K562 (cell line): ENCODE results near the gene GLTPD2. TPM values are rescaled to one million over a fixed set of nuclear protein-coding genes. Genes with fewer than 3 reads are reported as not detected.

Source experiments
- ATAC-seq: fragments of 200-7000 bp; cut with Tn5 transposase; 3 replicates; pipeline ENCODE4 v1.9.1; 2020; ENCODE audit warnings: moderate library complexity
- BruUV-seq: library from RNA; stranded (reverse); fragments of 400-500 nt; replicated peaks from 2 replicates; lab custom pipeline; 2021; lab: Mats Ljungman, UMichigan
- CTCF ChIA-PET: fragments of 300-600 bp; formaldehyde crosslinking; extraction: SDS; loops from one replicate; lab custom pipeline; 2021; ENCODE audit warnings: low intra/inter-chr PET ratio; lab: Yijun Ruan, JAX
- POLR2A ChIA-PET: fragments of 300-600, 350-650 bp; sonication (Branson Sonifier 250); formaldehyde crosslinking; extraction: SDS; loops from one replicate; lab custom pipeline; 2021; ENCODE audit warnings: antibody characterized with exemption, inconsistent platforms; lab: Yijun Ruan, JAX
- DNase-seq, 4 experiments: peaks; one replicate each; pipeline versions ENCODE4 v3.0.0 to v3.0.0-alpha.2; 2011 to 2018; ENCODE audit warnings: low spot score in 3 of 4, mixed read lengths in 3 of 4; ENCODE audit errors: extremely low read depth in 1 of 4
- FAIRE-seq: peaks from 2 replicates; lab custom pipeline; 2011; peaks lifted over from hg19 to GRCh38; lab: Jason Lieb, UNC
- H2AFZ ChIP-seq: 2 replicates; pipeline ENCODE4 v1.6.0; 2011; ENCODE audit warnings: low read depth, low read length, control low read depth, inconsistent platforms
- H3K27ac ChIP-seq: fragments of 200-600 bp; 3 replicates; pipeline ENCODE4 v1.8.0; 2011; ENCODE audit warnings: low read depth, mild to moderate bottlenecking, control low read depth, inconsistent platforms, low read length, moderate library complexity, mixed read lengths; ENCODE audit errors: extremely low read depth
- H3K27me3 ChIP-seq, 2 experiments: fragments of 300-600 bp in 1 of 2; 2 replicates in 1 of 2; 3 replicates in 1 of 2; pipeline versions ENCODE4 v1.6.0 to v1.8.0; 2011; ENCODE audit warnings: inconsistent platforms in 2 of 2, low read length in 2 of 2, mild to moderate bottlenecking in 1 of 2, mixed read lengths in 1 of 2, moderate library complexity in 1 of 2; ENCODE audit not compliant: control insufficient read depth in 2 of 2, insufficient read depth in 2 of 2
- H3K36me3 ChIP-seq: fragments of 300-600 bp; 3 replicates; pipeline ENCODE4 v1.8.0; 2011; ENCODE audit warnings: mild to moderate bottlenecking, low read length, inconsistent platforms; ENCODE audit not compliant: control insufficient read depth, insufficient read depth
- H3K4me1 ChIP-seq, 2 experiments: fragments of 200-600 bp in 1 of 2; replicated peaks in 1 of 2; 2 replicates in 1 of 2; 3 replicates in 1 of 2; pipeline versions ENCODE4 v1.5.1 to v1.8.0; 2011; ENCODE audit warnings: inconsistent platforms in 2 of 2, low read length in 2 of 2, mild to moderate bottlenecking in 1 of 2, mixed read lengths in 1 of 2, moderate library complexity in 1 of 2; ENCODE audit not compliant: control insufficient read depth in 2 of 2, insufficient read depth in 2 of 2
- H3K4me2 ChIP-seq: 2 replicates; pipeline ENCODE4 v1.6.1; 2011; ENCODE audit warnings: low read length, control low read depth, inconsistent platforms, mixed read lengths; ENCODE audit not compliant: insufficient read depth
- H3K4me3 ChIP-seq: fragments of 200-600 bp; sonication (generic), shearing (Covaris generic); 2 replicates; pipeline ENCODE4 v1.5.1; 2016; ENCODE audit warnings: control low read depth, inconsistent platforms
- H3K79me2 ChIP-seq: fragments of 200-600 bp; 3 replicates; pipeline ENCODE4 v1.8.0; 2011; ENCODE audit warnings: low read length, inconsistent platforms; ENCODE audit not compliant: control insufficient read depth, insufficient read depth
- H3K9ac ChIP-seq, 2 experiments: 2 replicates each; pipeline versions ENCODE4 v1.6.0 to v1.6.1; 2011; ENCODE audit warnings: low read depth in 2 of 2, low read length in 2 of 2, control low read depth in 1 of 2, inconsistent platforms in 1 of 2, mild to moderate bottlenecking in 1 of 2, mixed read lengths in 1 of 2; ENCODE audit not compliant: insufficient read depth in 1 of 2
- H3K9me1 ChIP-seq: one replicate; pipeline ENCODE4 v1.6.0; 2011; ENCODE audit warnings: inconsistent platforms, mild to moderate bottlenecking, low read length, moderate library complexity; ENCODE audit not compliant: control insufficient read depth, insufficient read depth
- H3K9me3 ChIP-seq: replicated peaks from 2 replicates; pipeline ENCODE4 v1.5.1; 2011; ENCODE audit warnings: low read depth, low read length, inconsistent platforms; ENCODE audit not compliant: control insufficient read depth, insufficient read depth
- H4K20me1 ChIP-seq: replicated peaks from 2 replicates; pipeline ENCODE4 v1.6.1; 2011; ENCODE audit warnings: low read length, inconsistent platforms, mixed read lengths; ENCODE audit not compliant: control insufficient read depth, insufficient read depth
- ASH1L ChIP-seq: fragments of 450-650 bp; IDR thresholded peaks from 2 replicates; pipeline ENCODE4 v1.6.1; 2018; ENCODE audit warnings: borderline replicate concordance, mild to moderate bottlenecking, low read depth; ENCODE audit not compliant: partially characterized antibody
- CHD2 ChIP-seq: IDR thresholded peaks from 2 replicates; pipeline ENCODE4 v1.6.1; 2011; ENCODE audit warnings: low read depth, low read length
- HSF4 ChIP-seq: fragments of 250-450 bp; sonication (Bioruptor Pico); IDR thresholded peaks from 2 replicates; pipeline ENCODE4 v2.1.2; 2022; ENCODE audit warnings: mild to moderate bottlenecking, moderate library complexity, borderline replicate concordance
- NEUROD1 ChIP-seq: fragments of 150-350 bp; IDR thresholded peaks from 2 replicates; pipeline ENCODE4 v1.6.1; 2014; ENCODE audit warnings: borderline replicate concordance, low read length, low read depth; ENCODE audit not compliant: partially characterized antibody
- NFXL1 ChIP-seq: fragments of 450-650 bp; formaldehyde crosslinking; IDR thresholded peaks from 2 replicates; pipeline ENCODE4 v1.4.0; 2021; ENCODE audit warnings: mild to moderate bottlenecking
- SAP30 ChIP-seq: fragments of 200-600 bp; sonication (generic); IDR thresholded peaks from 2 replicates; pipeline ENCODE4 v1.6.1; 2012; ENCODE audit warnings: borderline replicate concordance, low read depth, mild to moderate bottlenecking, moderate library complexity, low read length, control low read depth, inconsistent platforms; ENCODE audit not compliant: insufficient read depth, poor library complexity, severe bottlenecking
- SIX5 ChIP-seq, 2 experiments: IDR thresholded peaks; 2 replicates each; pipeline ENCODE4 v1.6.1; 2011; ENCODE audit warnings: low read length in 2 of 2, borderline replicate concordance in 1 of 2, low read depth in 1 of 2, mild to moderate bottlenecking in 1 of 2, moderate library complexity in 1 of 2; ENCODE audit not compliant: insufficient read depth in 1 of 2
- THRAP3 ChIP-seq: fragments of 450-650 bp; IDR thresholded peaks from 2 replicates; pipeline ENCODE4 v1.6.1; 2016; ENCODE audit warnings: mild to moderate bottlenecking, inconsistent platforms, borderline replicate concordance
- WGBS: fragments of 100-300 bp; shearing (Covaris generic); methylation state at CpG from one replicate; pipeline ENCODE4 v1.1.6; 2016; ENCODE audit warnings: low coverage, mixed read lengths; ENCODE audit not compliant: insufficient coverage; ENCODE audit errors: missing lambda C conversion rate; 5-methylcytosine and 5-hydroxymethylcytosine counted together
- in situ Hi-C: fragments of 300-500 bp; cut with MboI; formaldehyde crosslinking; loops from 4 replicates; pipeline ENCODE4 v1.15.0; 2018; ENCODE audit warnings: inconsistent platforms, mixed read lengths
- intact Hi-C: fragments of 100-400 bp; cut with micrococcal nuclease; formaldehyde crosslinking; loops from 2 replicates; pipeline ENCODE4 v1.14.2; 2022
- polyA plus RNA-seq, 8 experiments: library from polyadenylated mRNA; depleted of rRNA in 4 of 8; stranded (reverse) in 5 of 8; unstranded in 3 of 8; fragments of >200 nt; fragmentation: Nextera tagmentation in 2 of 8; fragmentation: Illumina TruSeq in 1 of 8; extraction: Ambion mirVana in 2 of 8; extraction: Trizol in 1 of 8; gene quantifications; 2 replicates each; pipeline versions ENCODE4 v1.2.1 to v1.2.3, GENCODE V29; 2011 to 2014; ENCODE audit warnings: inconsistent platforms in 1 of 8, missing spikeins in 1 of 8
- total RNA-seq, 7 experiments: library from RNA; depleted of rRNA in 6 of 7; stranded (reverse); fragments of >200 nt in 6 of 7; fragmentation: Illumina TruSeq in 2 of 7; extraction: Trizol in 2 of 7; gene quantifications; 2 replicates each; pipeline versions ENCODE4 v1.2.1 to v1.2.3, GENCODE V29; 2011 to 2021; ENCODE audit warnings: low replicate concordance in 1 of 7
- TF ChIP-seq, protein P1 (sequence below): IDR thresholded peaks from 2 replicates; pipeline ENCODE4 v1.6.1; 2011; ENCODE audit warnings: borderline replicate concordance, low read depth, mild to moderate bottlenecking, moderate library complexity, low read length; ENCODE audit not compliant: insufficient read depth, poor library complexity, severe bottlenecking
- TF ChIP-seq, protein P2 (sequence below): fragments of 150-350 bp; IDR thresholded peaks from 2 replicates; pipeline ENCODE4 v1.6.1; 2014; ENCODE audit warnings: low read depth, mild to moderate bottlenecking, low read length, borderline replicate concordance
- TF ChIP-seq, protein P3 (sequence below), 2 experiments: fragments of 250-450 bp in 1 of 2; fragments of 450-650 bp in 1 of 2; sonication (Bioruptor Pico) in 1 of 2; IDR thresholded peaks; 2 replicates each; pipeline versions ENCODE4 v1.6.1 to v1.8.0; 2016 to 2021; ENCODE audit warnings: mild to moderate bottlenecking in 2 of 2, moderate library complexity in 2 of 2, missing compliant biosample characterization in 1 of 2, missing genetic modification characterization in 1 of 2

GLTPD2 gene
- total and polyA plus RNA-seq, 9 of the 15 experiments (the other 6 are each of a cell fraction or from before 2014, with no cell fraction given): not detected

DNA sequence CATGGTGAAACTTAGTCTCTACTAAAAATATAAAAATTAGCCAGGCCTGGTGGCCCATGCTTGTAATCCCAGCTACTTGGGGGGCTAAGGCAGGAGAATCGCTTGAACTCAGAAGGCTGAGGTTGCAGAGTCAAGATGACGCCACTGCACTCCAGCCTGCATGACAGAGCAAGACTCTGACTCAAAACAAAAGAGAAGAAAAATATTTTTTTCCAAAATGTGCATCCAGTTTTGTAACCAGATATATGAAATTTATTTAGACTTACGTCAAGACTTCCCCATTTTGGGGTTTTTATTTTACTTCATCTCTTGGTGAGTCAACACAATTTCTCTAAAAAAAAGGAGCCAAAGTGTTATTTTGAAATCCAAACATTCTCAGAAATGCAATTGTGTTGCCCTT lies 22.6 kb upstream of the GLTPD2 start:
- Histone ChIP-seq H3K9me3 (no peaks in the 10 kb centered on the region), H3K9me1 (no peaks in the 10 kb centered on the region), H4K20me1 (no peaks in the 10 kb centered on the region), H2AFZ (no peak overlapping the region), H3K4me2 (no peak overlapping the region), H3K36me3 (no peaks in the 10 kb centered on the region), H3K9ac (no peak overlapping the region), H3K79me2 (no peaks in the 10 kb centered on the region), H3K4me1 (no peaks in the 10 kb centered on the region), H3K27me3 (peaks cover 9 to 10% of the 10 kb centered on the region in 2 experiments; a peak in 4 of 5 replicates), H3K4me3 (no peak overlapping the region), H3K27ac (no peak overlapping the region)
- DNase-seq (no peak), FAIRE-seq (no peak), ATAC-seq (no peak)
- BruUV-seq: no TSS peak
- WGBS: 0% methylated on average over 2 of the region's 3 CpGs
- CTCF ChIA-PET: no interaction called here
- POLR2A ChIA-PET: no interaction called here
- in situ Hi-C loops (no loop called here), intact Hi-C loops (no loop called here)
- TF ChIP-seq, protein P1, sequence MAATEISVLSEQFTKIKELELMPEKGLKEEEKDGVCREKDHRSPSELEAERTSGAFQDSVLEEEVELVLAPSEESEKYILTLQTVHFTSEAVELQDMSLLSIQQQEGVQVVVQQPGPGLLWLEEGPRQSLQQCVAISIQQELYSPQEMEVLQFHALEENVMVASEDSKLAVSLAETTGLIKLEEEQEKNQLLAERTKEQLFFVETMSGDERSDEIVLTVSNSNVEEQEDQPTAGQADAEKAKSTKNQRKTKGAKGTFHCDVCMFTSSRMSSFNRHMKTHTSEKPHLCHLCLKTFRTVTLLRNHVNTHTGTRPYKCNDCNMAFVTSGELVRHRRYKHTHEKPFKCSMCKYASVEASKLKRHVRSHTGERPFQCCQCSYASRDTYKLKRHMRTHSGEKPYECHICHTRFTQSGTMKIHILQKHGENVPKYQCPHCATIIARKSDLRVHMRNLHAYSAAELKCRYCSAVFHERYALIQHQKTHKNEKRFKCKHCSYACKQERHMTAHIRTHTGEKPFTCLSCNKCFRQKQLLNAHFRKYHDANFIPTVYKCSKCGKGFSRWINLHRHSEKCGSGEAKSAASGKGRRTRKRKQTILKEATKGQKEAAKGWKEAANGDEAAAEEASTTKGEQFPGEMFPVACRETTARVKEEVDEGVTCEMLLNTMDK: no peak
- TF ChIP-seq HSF4 (CRISPR knock-in tag) (no peak), ASH1L (no peak), THRAP3 (no peak), CHD2 (no peak), NFXL1 (CRISPR knock-in tag) (no peak), SIX5 (IDR thresholded peaks at IDR 0.05; ENCODE audit: borderline replicate concordance in 1 of 2, insufficient read depth in 1 of 2, low read depth in 1 of 2, low read length in 2 of 2) (no peak), SAP30 (no peak), NEUROD1 (no peak)
- TF ChIP-seq, protein P2, sequence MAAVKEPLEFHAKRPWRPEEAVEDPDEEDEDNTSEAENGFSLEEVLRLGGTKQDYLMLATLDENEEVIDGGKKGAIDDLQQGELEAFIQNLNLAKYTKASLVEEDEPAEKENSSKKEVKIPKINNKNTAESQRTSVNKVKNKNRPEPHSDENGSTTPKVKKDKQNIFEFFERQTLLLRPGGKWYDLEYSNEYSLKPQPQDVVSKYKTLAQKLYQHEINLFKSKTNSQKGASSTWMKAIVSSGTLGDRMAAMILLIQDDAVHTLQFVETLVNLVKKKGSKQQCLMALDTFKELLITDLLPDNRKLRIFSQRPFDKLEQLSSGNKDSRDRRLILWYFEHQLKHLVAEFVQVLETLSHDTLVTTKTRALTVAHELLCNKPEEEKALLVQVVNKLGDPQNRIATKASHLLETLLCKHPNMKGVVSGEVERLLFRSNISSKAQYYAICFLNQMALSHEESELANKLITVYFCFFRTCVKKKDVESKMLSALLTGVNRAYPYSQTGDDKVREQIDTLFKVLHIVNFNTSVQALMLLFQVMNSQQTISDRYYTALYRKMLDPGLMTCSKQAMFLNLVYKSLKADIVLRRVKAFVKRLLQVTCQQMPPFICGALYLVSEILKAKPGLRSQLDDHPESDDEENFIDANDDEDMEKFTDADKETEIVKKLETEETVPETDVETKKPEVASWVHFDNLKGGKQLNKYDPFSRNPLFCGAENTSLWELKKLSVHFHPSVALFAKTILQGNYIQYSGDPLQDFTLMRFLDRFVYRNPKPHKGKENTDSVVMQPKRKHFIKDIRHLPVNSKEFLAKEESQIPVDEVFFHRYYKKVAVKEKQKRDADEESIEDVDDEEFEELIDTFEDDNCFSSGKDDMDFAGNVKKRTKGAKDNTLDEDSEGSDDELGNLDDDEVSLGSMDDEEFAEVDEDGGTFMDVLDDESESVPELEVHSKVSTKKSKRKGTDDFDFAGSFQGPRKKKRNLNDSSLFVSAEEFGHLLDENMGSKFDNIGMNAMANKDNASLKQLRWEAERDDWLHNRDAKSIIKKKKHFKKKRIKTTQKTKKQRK: no peak
- TF ChIP-seq, protein P3, sequence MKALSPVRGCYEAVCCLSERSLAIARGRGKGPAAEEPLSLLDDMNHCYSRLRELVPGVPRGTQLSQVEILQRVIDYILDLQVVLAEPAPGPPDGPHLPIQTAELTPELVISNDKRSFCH (CRISPR knock-in tag; IDR thresholded peaks at IDR 0.05): no peak
- TF ChIP-seq, protein P3 (tag; IDR thresholded peaks at IDR 0.05): no peak
